ENCODE results near the gene NCOA3. TPM values are rescaled to one million over a fixed set of nuclear protein-coding genes. Genes with fewer than 3 reads are reported as not detected.

The NCOA3 gene
- total RNA-seq, 2 experiments from 2014 or later, result 59.9 to 65.4 TPM

GRCh38 chr20:47527004-47527800, 25.5 kb downstream of the NCOA3 start:
- Mint-ChIP-seq H3K36me3 (ENCODE audit: low read depth) (peaks cover 57% of the 10 kb centered on the region), H3K27ac (peak overlapping the region; percentile 69), H3K4me1 (ENCODE audit: low read depth) (peaks cover 51% of the 10 kb centered on the region), H3K4me3 (no peak overlapping the region), H3K9me3 (peaks cover 9% of the 10 kb centered on the region), H3K27me3 (no peaks in the 10 kb centered on the region)
- H3K9me3 ChIP-seq (ENCODE audit: control insufficient read depth in 1 of 2, insufficient read depth in 1 of 2, low read length in 2 of 2), result peaks cover 0 to 17% of the 10 kb centered on the region in 2 experiments
- H3K4me1 ChIP-seq (ENCODE audit: insufficient read depth, low read length), result peaks cover 8% of the 10 kb centered on the region
- TF ChIP-seq CTCF (IDR thresholded peaks at IDR 0.05), result no peak
- ChIA-PET POLR2A (interaction anchor here (0.7 kb wide), 1 partner anchor 1040 kb away, joined by 3 read pairs; no protein-coding TSS in a partner anchor), CTCF (interaction anchor here (0.8 kb wide), 1 partner anchor 12 kb away, joined by 3 read pairs; no protein-coding TSS in a partner anchor)
- no peaks in the 10 kb centered on the region for H3K27me3 ChIP-seq (ENCODE audit: control insufficient read depth in 1 of 2, insufficient read depth in 2 of 2, low read length in 2 of 2)
- H3K4me3 ChIP-seq (ENCODE audit: low read length), result no peak overlapping the region
- ATAC-seq (ENCODE audit: poor library complexity) (no peak), DNase-seq (no peak)
- intact Hi-C loops (cut with DNase I, micrococcal nuclease), result no loop called here
- H3K27ac ChIP-seq (ENCODE audit: low read depth in 1 of 2, low read length in 2 of 2), result no peak overlapping the region
- H3K36me3 ChIP-seq (ENCODE audit: insufficient read depth, low read length), result peaks cover 8% of the 10 kb centered on the region

- Histone ChIP-seq H3K27ac (ENCODE audit: low read depth in 1 of 2, low read length in 2 of 2) (no peak overlapping the region), H3K9me3 (ENCODE audit: control insufficient read depth in 1 of 2, insufficient read depth in 1 of 2, low read length in 2 of 2) (peaks cover 0 to 11% of the 10 kb centered on the region in 2 experiments), H3K4me3 (ENCODE audit: low read length) (no peak overlapping the region), H3K36me3 (ENCODE audit: insufficient read depth, low read length) (peaks cover 4% of the 10 kb centered on the region), H3K4me1 (ENCODE audit: insufficient read depth, low read length) (peaks cover 10% of the 10 kb centered on the region), H3K27me3 (ENCODE audit: control insufficient read depth in 1 of 2, insufficient read depth in 2 of 2, low read length in 2 of 2) (no peaks in the 10 kb centered on the region)
- Mint-ChIP-seq H3K27me3 (no peaks in the 10 kb centered on the region), H3K9me3 (peaks cover 4% of the 10 kb centered on the region), H3K36me3 (ENCODE audit: low read depth) (peaks cover 49% of the 10 kb centered on the region), H3K4me3 (no peak overlapping the region), H3K27ac (peak overlapping the region; percentile 42), H3K4me1 (ENCODE audit: low read depth) (peaks cover 50% of the 10 kb centered on the region)
- intact Hi-C loops (cut with DNase I, micrococcal nuclease), result no loop called here
- CTCF ChIA-PET, result interaction anchor here (0.5 kb wide), 1 partner anchor 99 kb away, joined by 3 read pairs; no protein-coding TSS in a partner anchor
- ATAC-seq (ENCODE audit: poor library complexity) (no peak), DNase-seq (no peak)
- TF ChIP-seq CTCF (IDR thresholded peaks at IDR 0.05), result no peak
- POLR2A ChIA-PET, result no interaction called here
Observed at GRCh38 chr20:47529840-47530239, 28.2 kb downstream of the NCOA3 start.

- CTCF ChIA-PET, result no interaction called here
- H3K27ac ChIP-seq (ENCODE audit: low read depth in 1 of 2, low read length in 2 of 2), result no peak overlapping the region
- Mint-ChIP-seq H3K4me1 (ENCODE audit: low read depth) (peaks cover 62% of the 10 kb centered on the region), H3K9me3 (peaks cover 4% of the 10 kb centered on the region), H3K27ac (no peak overlapping the region), H3K4me3 (no peak overlapping the region), H3K36me3 (ENCODE audit: low read depth) (peaks cover 54% of the 10 kb centered on the region), H3K27me3 (no peaks in the 10 kb centered on the region)
- peaks cover 13% of the 10 kb centered on the region for H3K4me1 ChIP-seq (ENCODE audit: insufficient read depth, low read length)
- POLR2A ChIA-PET, result no interaction called here
- intact Hi-C loops (cut with DNase I, micrococcal nuclease), result no loop called here
- no peak for TF ChIP-seq CTCF (IDR thresholded peaks at IDR 0.05)
- H3K27me3 ChIP-seq (ENCODE audit: control insufficient read depth in 1 of 2, insufficient read depth in 2 of 2, low read length in 2 of 2), result no peaks in the 10 kb centered on the region
- H3K9me3 ChIP-seq (ENCODE audit: control insufficient read depth in 1 of 2, insufficient read depth in 1 of 2, low read length in 2 of 2), result peaks cover 0 to 4% of the 10 kb centered on the region in 2 experiments
- H3K4me3 ChIP-seq (ENCODE audit: low read length), result no peak overlapping the region
- peaks cover 4% of the 10 kb centered on the region for H3K36me3 ChIP-seq (ENCODE audit: insufficient read depth, low read length)
- no peak for DNase-seq
- ATAC-seq (ENCODE audit: poor library complexity), result no peak
Observed at GRCh38 chr20:47531458-47531857, 29.8 kb downstream of the NCOA3 start.

All from CD4-positive, alpha-beta T cell (primary cell).